ENCODE data around the gene CRAT. TPM values are rescaled to one million over a fixed set of nuclear protein-coding genes. Genes with fewer than 3 reads are reported as not detected.

CRAT gene
- total and polyA plus RNA-seq, 2 of the 4 experiments (the other 2 are of a cell fraction), result 18.8 to 41.6 TPM

DNA sequence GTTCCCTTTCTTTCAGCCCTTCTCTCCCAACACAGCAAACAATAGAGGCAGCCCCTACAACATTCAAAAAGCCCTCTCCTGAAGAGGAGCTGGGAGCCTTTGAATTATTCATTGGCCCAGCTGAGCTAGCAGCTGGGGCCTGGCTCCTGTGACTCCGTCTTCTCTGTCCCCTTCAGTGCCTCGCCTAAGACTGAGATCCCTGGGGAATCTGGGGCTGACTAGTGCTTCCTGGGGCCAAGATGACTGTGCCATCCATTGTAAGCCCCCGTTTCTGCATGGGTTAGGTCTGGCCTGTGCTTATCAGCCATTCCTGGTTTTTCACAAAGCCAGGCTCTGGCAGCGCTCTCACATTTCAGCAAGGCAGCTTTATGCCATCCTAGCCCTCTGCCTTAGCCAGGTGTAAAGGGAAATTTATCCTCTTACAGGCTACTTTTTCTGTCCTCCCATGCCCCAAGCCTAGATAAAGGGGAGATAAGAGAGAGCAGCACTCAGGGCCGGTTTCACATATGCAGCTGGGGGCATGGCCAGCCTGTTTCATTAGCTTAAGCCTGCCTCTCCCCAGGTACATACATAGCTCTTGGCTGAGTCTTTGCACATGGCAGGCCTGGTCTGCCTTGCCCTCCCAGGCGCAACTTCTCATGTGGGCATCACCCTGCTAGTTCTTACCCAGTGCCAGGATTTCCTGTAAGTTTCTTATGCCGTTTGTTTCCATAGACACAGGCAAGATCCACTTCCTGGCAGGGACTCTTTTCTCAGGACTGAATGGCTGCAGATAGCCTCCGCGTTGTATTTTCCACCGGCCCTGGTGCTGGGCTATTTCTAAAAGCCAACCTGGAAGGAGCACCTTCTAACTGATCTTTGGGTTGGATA lies 16.4 kb upstream of the CRAT start:
- no peak overlapping the region for H3K23ac ChIP-seq (ENCODE audit: low read depth, low read length)
- H3K4ac ChIP-seq (ENCODE audit: low read depth, low read length), result no peak overlapping the region
- no peak overlapping the region for H3K27ac ChIP-seq (ENCODE audit: insufficient read depth, low read length)
- no peak overlapping the region for H3K4me2 ChIP-seq (ENCODE audit: low read depth, low read length)
- no peaks in the 10 kb centered on the region for H3K9me3 ChIP-seq (ENCODE audit: control insufficient read depth, insufficient read depth, low read length)
- BruUV-seq (replicated peaks), result no TSS peak
- H2BK120ac ChIP-seq (ENCODE audit: low read depth, low read length), result no peak overlapping the region
- dilution Hi-C loops (cut with HindIII; ENCODE audit: low sequenced_read_pairs, unreplicated experiment) (no loop called here), intact Hi-C loops (cut with micrococcal nuclease) (no loop called here), in situ Hi-C loops (cut with MboI; ENCODE audit: low sequenced_read_pairs) (no loop called here)
- H3K4me3 ChIP-seq (ENCODE audit: insufficient read depth, low read depth, low read length), result no peak overlapping the region
- no peak overlapping the region for H2BK20ac ChIP-seq (ENCODE audit: low read depth, low read length)
- no peak overlapping the region for H3K18ac ChIP-seq (ENCODE audit: low read depth, low read length)
- no peak overlapping the region for H4K5ac ChIP-seq (ENCODE audit: low read depth, low read length)
- CTCF ChIA-PET, result interaction anchor here (1.5 kb wide), 1 partner anchor 13 kb away, joined by 3 read pairs; no protein-coding TSS in a partner anchor
- H2AFZ ChIP-seq (replicated peaks; ENCODE audit: low read length, poor library complexity), result no peak overlapping the region
- no peak overlapping the region for H2AK5ac ChIP-seq (ENCODE audit: low read depth, low read length)
- H3K4me1 ChIP-seq (ENCODE audit: control insufficient read depth, insufficient read depth, low read length), result no peaks in the 10 kb centered on the region
- no peak overlapping the region for H3K9ac ChIP-seq (ENCODE audit: low read depth, low read length)
- no peak overlapping the region for H2BK5ac ChIP-seq (ENCODE audit: low read depth, low read length, poor library complexity, severe bottlenecking)
- H3K27me3 ChIP-seq (ENCODE audit: control insufficient read depth, insufficient read depth, low read length), result no peaks in the 10 kb centered on the region
- H3K14ac ChIP-seq (replicated peaks; ENCODE audit: low read depth, low read length), result no peak overlapping the region
- WGBS, 2 experiments (ENCODE audit: extremely low coverage in 2 of 2, insufficient read length in 1 of 2), result 82% methylated on average over 8 of the region's 10 CpGs; no CpG with 5 or more reads in 1 of the 2 experiments
- no peak overlapping the region for H2AK9ac ChIP-seq (replicated peaks; ENCODE audit: low read depth, low read length, poor library complexity)
- ATAC-seq (ENCODE audit: low read depth) (no peak), DNase-seq (no peak)
- peaks cover 4% of the 10 kb centered on the region; the same call in 1 of the 2 replicates for H4K20me1 ChIP-seq (ENCODE audit: insufficient read depth, low read length)
- TF ChIP-seq CHD1 (IDR thresholded peaks at IDR 0.05; ENCODE audit: low read depth, low read length), result no peak
- TF ChIP-seq, protein P1, sequence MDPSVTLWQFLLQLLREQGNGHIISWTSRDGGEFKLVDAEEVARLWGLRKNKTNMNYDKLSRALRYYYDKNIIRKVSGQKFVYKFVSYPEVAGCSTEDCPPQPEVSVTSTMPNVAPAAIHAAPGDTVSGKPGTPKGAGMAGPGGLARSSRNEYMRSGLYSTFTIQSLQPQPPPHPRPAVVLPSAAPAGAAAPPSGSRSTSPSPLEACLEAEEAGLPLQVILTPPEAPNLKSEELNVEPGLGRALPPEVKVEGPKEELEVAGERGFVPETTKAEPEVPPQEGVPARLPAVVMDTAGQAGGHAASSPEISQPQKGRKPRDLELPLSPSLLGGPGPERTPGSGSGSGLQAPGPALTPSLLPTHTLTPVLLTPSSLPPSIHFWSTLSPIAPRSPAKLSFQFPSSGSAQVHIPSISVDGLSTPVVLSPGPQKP (IDR thresholded peaks at IDR 0.05; ENCODE audit: borderline replicate concordance, low read depth, low read length), result no peak
- no peak for TF ChIP-seq CEBPB (IDR thresholded peaks at IDR 0.05; ENCODE audit: low read depth, low read length)
- TF ChIP-seq, protein P2, sequence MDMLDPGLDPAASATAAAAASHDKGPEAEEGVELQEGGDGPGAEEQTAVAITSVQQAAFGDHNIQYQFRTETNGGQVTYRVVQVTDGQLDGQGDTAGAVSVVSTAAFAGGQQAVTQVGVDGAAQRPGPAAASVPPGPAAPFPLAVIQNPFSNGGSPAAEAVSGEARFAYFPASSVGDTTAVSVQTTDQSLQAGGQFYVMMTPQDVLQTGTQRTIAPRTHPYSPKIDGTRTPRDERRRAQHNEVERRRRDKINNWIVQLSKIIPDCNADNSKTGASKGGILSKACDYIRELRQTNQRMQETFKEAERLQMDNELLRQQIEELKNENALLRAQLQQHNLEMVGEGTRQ (IDR thresholded peaks at IDR 0.05; ENCODE audit: low read depth, low read length), result no peak
- TF ChIP-seq MAZ (IDR thresholded peaks at IDR 0.05; ENCODE audit: borderline replicate concordance, low read depth, low read length), result no peak
- TF ChIP-seq RFX5 (IDR thresholded peaks at IDR 0.05; ENCODE audit: low read depth, low read length), result no peak
- TF ChIP-seq RCOR1 (IDR thresholded peaks at IDR 0.05; ENCODE audit: insufficient replicate concordance, low read length), result no peak
- TF ChIP-seq MXI1 (IDR thresholded peaks at IDR 0.05; ENCODE audit: borderline replicate concordance, low read depth, low read length), result no peak
- no peak for TF ChIP-seq RAD21 (IDR thresholded peaks at IDR 0.05; ENCODE audit: low read length)
- no peak for TF ChIP-seq BHLHE40 (IDR thresholded peaks at IDR 0.05; ENCODE audit: low read depth, low read length)
- no peak for TF ChIP-seq MAFK (IDR thresholded peaks at IDR 0.05; ENCODE audit: low read depth, low read length)
- TF ChIP-seq, protein P3, sequence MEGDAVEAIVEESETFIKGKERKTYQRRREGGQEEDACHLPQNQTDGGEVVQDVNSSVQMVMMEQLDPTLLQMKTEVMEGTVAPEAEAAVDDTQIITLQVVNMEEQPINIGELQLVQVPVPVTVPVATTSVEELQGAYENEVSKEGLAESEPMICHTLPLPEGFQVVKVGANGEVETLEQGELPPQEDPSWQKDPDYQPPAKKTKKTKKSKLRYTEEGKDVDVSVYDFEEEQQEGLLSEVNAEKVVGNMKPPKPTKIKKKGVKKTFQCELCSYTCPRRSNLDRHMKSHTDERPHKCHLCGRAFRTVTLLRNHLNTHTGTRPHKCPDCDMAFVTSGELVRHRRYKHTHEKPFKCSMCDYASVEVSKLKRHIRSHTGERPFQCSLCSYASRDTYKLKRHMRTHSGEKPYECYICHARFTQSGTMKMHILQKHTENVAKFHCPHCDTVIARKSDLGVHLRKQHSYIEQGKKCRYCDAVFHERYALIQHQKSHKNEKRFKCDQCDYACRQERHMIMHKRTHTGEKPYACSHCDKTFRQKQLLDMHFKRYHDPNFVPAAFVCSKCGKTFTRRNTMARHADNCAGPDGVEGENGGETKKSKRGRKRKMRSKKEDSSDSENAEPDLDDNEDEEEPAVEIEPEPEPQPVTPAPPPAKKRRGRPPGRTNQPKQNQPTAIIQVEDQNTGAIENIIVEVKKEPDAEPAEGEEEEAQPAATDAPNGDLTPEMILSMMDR (conservative IDR thresholded peaks at IDR 0.05; ENCODE audit: low read depth, low read length), result no peak
- TF ChIP-seq FOS (IDR thresholded peaks at IDR 0.05; ENCODE audit: low read depth, low read length), result no peak
- no peak for TF ChIP-seq POLR2A (IDR thresholded peaks at IDR 0.05; ENCODE audit: low read depth, low read length)
- H4K8ac ChIP-seq (ENCODE audit: low read depth in 2 of 2, low read length in 2 of 2), result no peak overlapping the region
- peaks cover 8% of the 10 kb centered on the region; the same call in 1 of the 2 replicates for H3K9me1 ChIP-seq (ENCODE audit: insufficient read depth, low read length)
- peaks cover 20 to 56% of the 10 kb centered on the region in 2 experiments for H3K79me1 ChIP-seq (ENCODE audit: low read depth in 1 of 2, low read length in 2 of 2)
- H4K91ac ChIP-seq (ENCODE audit: insufficient read depth, low read depth, low read length), result no peak overlapping the region
- H2BK15ac ChIP-seq (ENCODE audit: low read depth, low read length), result no peak overlapping the region
- POLR2A ChIA-PET (ENCODE audit: unreplicated experiment), result no interaction called here
- no peak overlapping the region for H3K56ac ChIP-seq (ENCODE audit: extremely low read depth, insufficient read depth, low read length)
- peaks cover 36% of the 10 kb centered on the region for H3K36me3 ChIP-seq (ENCODE audit: control insufficient read depth, insufficient read depth, low read length)

Measured in IMR-90 (cell line).